H54 (cell line): ENCODE measurements around the gene FAR2.
"Not testable (repeated sequence)": the region's sequence is repeated elsewhere in the genome, so short reads cannot be mapped to it uniquely, and the experiment has no call there.

Source experiments
- DNase-seq: peaks from one replicate; pipeline ENCODE4 v3.0.0; 2011; ENCODE audit warnings: low spot score, mixed read lengths; ENCODE audit not compliant: insufficient read length
- FAIRE-seq: peaks from 3 replicates; lab custom pipeline; 2011; peaks lifted over from hg19 to GRCh38; lab: Jason Lieb, UNC
- POLR2A ChIP-seq: IDR thresholded peaks from 2 replicates; pipeline ENCODE4 v1.6.1; 2011; ENCODE audit warnings: low read depth, mild to moderate bottlenecking, low read length

The FAR2 gene

DNA sequence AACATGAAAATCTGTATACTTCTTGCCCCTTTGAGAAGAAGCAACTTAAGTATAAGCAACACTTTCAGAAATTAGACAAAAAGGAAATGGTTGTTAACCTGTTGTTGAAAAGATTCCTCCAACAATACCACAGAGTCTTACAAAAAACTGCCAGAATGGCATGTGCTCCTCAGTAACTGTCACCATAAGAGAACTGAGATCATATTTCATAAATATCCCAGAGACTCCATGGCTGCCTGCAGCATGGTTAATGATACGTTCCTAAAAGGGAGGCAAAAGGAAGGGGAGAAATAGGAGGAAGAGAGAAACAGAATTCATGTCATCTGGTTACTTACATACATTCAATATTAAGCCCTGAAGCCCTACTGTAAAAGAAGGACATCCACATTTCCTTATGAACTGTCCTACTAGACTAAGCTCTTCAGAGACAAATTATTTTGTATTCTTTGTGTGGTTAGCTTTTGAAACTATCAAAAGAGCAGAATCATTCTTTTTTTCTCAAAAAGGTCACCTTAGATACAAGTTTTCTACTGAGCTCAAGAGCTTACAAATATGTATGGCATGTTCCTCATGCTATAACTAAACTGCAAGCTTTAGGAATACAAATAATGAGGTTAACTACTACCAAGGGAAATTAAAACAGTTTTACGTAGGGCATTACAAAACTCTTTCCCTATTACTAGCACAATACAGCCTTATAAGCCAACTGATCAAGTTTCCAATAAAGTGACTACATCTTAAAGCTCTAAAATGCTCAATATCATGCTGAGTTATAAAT, 194.1 kb downstream of the FAR2 start:
- DNase-seq = no peak
- FAIRE-seq = no peak

DNA sequence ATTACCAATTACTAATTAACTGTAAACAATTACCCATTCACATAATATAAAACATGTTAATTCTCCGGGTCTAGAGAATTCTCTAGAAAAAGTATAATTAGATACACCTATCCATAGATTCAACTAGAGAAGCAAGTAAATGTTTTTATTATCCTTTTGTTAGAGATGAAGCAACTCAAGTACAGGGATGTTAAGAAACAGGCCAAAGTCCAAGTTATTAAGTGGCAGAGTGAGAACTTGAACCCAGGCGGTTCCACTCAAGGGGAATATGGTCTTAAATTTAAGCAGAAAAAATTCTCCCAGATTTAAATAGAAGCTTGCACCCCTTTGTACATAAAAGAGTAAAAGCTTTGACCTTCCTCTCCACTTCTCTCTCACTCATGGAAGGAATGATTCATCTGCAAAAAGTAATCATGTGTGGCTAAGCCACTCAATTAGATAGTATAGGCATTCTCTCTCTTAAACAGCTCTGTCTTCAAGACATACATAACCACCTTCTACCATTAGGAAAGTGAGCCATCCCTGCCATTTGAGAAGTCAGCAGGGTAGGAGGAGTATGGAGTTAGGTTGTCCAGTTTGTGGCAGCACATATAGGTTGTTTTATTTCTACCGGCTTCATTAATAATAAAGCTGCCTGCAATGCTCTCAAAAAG, 197.8 kb downstream of the FAR2 start:
- DNase-seq (no peak), FAIRE-seq (peak; percentile 30)
- no peak for TF ChIP-seq POLR2A

More for the DNA sequence above, 194.1 kb downstream of the FAR2 start:
- TF ChIP-seq POLR2A = no peak

DNA sequence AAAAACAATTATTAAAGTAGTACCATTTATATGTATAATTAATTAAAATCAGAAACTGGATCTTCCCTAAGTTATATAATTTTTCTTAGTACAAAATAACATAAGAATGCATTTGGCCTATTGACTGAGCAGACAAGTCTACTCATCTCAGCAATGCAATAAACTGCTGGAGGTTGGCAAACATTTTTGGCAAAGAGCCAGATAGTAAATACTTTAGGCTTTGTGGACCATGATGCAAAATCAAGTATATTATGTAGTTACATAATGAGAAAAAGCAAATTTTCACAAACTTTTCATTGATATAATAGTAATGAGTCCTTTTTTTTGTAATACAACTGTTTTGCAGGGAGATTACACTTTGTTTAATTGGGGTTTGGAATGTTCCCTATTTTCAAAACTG, 201.0 kb downstream of the FAR2 start:
- FAIRE-seq (peak; percentile 36), DNase-seq (no peak)
- TF ChIP-seq POLR2A = no peak

DNA sequence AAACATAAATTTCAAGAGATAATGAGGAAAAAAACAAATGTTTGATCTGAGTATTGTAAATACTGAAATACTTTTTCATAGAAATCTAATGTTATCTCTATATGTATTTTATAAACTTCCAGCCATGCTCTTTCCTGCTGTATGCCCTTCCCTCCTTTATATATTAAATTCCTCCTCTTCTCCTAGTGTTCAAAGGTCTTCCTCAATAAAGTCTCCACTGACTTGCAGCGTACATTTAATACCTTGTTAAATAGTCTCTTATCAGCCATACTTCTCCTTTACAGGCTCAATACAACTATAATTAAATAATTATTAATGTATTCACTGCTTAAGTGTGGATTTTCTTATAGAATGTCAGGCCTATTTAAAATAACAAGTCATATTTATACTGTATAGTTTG, 205.9 kb downstream of the FAR2 start:
- no peak for FAIRE-seq
- DNase-seq = no peak
- no peak for TF ChIP-seq POLR2A

DNA sequence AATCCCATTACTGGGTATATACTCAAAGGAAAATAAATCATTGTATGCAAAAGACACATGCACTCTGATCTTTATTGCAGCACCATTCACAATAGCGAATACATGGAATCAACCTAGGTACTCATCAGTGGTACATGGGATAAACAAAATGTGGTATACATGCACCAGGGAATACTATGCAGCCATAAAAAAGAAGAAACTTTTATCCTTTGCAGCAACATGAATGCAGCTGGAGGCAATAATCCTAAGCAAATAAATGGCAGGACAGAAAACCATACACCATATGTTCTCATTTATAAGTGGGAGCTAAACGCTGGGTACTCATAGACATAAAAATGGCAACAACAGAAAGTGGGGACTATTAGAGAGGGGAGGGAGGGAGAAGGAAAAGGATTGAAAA, 216.0 kb downstream of the FAR2 start:
- TF ChIP-seq POLR2A = no peak
- no peak for FAIRE-seq
- DNase-seq = no peak

DNA sequence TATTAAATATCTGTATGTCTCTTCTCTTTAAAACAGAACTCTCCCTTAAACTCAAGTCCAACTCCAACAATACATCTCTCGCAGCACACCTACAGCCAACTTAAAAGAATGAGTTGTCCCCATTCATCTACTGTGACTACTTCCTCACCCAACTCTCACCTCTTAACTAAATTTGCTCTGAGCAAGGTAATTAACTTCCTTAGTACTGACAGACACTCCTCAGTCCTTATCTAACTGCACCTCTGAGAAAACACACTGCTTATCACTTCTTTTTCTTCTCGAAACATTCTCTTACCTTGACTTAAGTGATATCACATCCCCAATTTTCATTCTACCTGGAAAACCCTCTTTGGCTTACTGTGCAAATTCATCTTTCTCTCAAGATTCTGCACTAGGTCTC, 224.9 kb downstream of the FAR2 start:
- no peak for TF ChIP-seq POLR2A
- no peak for DNase-seq
- FAIRE-seq = no peak

DNA sequence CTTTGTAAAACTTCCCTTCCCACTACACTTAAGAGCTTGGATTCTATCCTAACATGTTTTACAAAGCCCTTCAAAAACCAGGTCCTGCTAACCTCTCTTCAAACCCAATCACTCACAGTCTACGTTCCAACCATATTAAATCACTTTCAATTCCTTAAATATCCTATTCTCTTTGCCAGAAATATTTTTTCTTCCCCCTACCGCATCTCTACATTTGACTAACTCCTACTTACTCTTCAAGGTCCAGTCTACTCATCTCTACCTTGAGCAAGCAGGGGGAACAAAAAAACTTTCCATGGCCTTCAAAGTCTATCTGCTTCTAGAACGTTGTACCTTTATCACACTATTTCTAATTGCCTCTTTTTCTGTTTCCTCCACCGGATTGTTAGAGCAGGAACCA, 225.8 kb downstream of the FAR2 start:
- no peak for FAIRE-seq
- no peak for DNase-seq
- TF ChIP-seq POLR2A = no peak

DNA sequence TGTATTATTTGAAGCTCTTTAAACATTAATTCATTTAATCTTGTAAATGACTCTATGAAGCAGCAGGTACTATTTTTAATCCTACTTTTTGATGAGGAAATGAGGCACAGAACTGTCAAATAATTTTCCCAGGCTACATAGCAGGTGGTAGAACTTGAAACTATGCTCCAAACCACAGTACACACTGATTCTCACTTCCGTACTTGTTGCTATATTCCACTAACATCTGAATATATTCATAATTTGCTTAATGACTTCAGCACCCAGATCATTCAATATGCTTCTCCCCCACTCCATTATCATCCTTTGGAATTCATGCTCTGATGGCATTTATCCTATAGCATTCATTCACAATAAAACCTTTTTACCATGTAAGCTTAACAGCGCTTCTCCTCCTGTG, 227.0 kb downstream of the FAR2 start:
- FAIRE-seq = no peak
- TF ChIP-seq POLR2A = no peak
- DNase-seq = no peak

DNA sequence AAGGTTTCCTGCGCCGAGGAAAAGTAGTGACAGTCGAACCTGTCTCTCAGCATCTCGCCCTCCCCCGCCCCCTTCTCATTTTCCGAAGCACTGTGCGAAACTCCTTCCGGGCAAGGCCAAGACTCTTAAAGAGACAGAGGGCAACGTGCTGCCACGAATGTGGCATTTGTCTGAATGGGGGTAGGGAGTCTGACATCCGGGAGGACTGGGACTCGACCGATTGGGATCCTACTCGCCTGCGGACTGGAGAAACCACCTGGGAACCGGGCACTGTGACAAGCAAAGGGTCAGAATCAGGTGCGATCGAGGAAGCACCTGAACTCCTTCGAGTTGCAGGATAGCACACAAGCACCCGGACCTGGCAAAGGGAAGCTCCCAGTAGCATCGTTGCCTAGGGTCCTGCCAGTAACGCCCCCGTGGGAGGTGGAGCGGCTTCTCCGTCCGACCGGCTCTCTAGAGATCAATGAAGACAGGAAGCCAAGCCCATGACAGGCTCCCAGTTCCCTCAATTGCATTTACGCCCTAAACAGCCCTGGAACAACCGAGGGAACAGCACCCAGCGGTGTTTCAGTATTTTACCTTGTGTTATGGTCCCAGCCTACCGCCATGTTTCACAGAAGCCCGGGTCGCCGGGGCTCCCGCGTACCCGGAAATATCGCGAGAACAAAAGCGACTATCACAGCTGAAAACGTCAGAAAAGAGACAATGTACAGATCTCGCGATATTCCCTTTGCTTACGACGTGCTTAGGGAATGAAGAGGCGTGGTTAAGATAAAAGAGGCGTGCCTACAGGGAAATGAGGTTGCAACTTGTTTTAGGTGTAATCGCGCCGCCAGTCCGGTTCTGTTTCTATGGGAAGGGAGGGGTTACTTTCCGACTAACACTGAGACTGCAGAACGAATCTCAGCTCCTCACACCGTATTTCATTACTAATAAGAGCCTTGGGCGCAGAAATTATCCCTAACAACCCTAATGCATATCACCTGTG, 231.8 kb downstream of the FAR2 start, which contains the start of gene ERGIC2:
Gene ERGIC2, minus strand, starts transcription at position 637 of the 988 bp plus-strand sequence. CDS start 9,539 bp downstream, outside the sequence.
- peak; percentile 76 for DNase-seq
- TF ChIP-seq POLR2A = 0 out of 2 replicates have a peak, but pooled peaks have one; percentile 19
- FAIRE-seq = peak; percentile 99

DNA sequence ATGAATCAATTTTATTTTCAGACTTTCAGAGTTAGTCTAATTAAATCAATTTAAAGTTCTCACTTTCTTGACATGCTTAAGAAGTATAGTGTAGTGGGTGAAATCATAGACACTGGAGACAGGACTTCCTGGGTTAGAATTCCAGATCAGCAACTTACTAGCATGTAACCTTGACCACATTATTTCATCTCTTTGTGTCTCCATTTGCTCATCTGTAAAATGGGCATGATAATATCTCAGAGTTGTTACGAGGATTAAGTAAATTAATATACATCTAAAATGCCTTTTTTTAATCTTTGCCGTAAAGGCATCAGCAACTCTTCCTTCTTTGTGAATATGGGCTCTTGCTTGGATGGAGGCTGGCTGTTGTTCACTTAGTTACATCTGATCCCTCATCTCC, 233.2 kb downstream of the FAR2 start:
- no peak for TF ChIP-seq POLR2A
- FAIRE-seq (no peak), DNase-seq (no peak)

DNA sequence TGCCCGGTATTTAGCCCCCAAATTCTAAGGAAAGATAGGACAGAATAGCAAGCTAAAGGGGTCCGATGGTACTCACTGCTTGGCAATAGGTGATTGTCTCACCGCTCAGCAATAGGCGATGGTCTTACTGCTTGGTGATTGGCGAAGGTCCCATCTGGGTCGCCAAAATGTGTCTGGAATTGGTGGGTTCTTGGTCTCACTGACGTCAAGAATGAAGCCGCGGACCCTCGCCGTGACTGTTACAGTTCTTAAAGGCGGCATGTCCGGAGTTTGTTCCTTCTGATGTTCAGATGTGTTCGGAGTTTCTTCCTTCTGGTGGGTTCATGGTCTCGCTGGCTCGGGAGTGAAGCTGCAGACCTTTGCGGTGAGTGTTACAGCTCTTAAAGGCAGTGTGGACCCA, 236.1 kb downstream of the FAR2 start:
- DNase-seq, FAIRE-seq: not testable (repeated sequence)
